HG03432 (cell line): ENCODE measurements around the gene APC.
"Not testable (repeated sequence)": the region's sequence is repeated elsewhere in the genome, so short reads cannot be mapped to it uniquely, and the experiment has no call there.

Source experiments
- ATAC-seq: cut with Tn5 transposase; IDR thresholded peaks from one replicate; pipeline ENCODE4 v1.9.1; 2021; ENCODE audit warnings: mild to moderate bottlenecking, moderate library complexity; ENCODE audit not compliant: unreplicated experiment

Gene APC

GRCh38 chr5:112713206-112713605, 24.5 kb upstream of the APC start:
- ATAC-seq: no peak

DNA sequence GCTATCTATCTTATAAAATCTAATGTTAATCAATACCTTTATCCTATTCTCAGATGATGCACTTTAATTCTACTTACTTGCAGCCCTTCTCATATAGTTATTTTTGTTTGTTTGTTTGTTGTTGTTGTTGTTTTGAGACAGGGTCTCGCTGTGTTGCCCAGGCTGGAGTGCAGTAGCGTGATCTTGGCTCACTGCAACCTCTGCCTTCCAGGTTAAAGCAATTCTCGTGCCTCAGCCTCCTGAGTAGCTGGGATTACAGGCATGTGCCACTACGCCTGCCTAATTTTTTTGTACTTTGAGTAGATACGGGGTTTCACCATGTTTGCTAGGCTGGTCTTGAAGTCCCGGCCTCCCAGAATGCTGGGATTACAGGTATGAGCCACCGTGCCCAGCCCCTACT, 20.8 kb upstream of the APC start:
- ATAC-seq: not testable (repeated sequence)

GRCh38 chr5:112717506-112718082, 20.1 kb upstream of the APC start:
- no peak for ATAC-seq

DNA sequence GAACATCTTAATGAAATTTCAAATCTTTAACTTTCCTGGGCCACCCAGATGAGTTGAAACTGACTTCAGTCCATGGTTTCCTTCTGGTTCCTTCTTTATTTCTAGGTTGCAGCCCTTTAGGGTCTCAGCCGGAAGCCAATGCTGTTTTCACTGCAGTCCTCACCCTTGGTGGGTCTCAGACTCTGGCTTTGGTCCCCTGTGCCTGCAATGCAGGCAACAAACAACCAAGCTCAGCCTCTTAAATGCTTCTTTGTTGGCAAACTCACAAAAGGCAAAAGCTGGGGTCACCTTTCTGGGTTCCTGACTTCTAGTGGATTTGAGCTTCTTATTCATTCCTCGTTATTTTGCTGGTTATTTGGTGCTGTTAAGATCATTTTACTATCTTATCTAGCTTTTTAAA, 19.3 kb upstream of the APC start:
- ATAC-seq: no peak

DNA sequence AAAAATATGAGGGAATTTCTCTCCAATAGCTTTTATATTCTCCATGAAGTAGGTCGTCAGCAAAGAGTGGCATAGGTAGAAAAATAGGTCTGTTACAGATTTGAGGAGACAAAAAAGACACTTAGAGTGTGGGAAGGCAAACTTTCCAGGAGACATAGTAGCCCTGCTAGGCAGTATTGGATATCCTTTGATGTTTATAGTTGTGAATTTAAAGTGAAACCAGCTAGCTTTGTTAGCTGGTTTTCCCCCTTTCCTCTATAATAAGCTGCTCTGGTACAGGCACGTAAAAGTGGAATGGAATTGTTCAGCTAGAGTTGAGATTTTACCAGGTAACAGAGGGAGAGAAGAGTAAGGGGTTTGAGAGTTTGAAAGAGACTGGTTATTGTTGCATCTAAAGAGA, 17.1 kb upstream of the APC start:
- no peak for ATAC-seq

- ATAC-seq: no peak
Measured at GRCh38 chr5:112724901-112725300, 12.8 kb upstream of the APC start.

GRCh38 chr5:112729630-112730029, 8.1 kb upstream of the APC start:
- no peak for ATAC-seq

DNA sequence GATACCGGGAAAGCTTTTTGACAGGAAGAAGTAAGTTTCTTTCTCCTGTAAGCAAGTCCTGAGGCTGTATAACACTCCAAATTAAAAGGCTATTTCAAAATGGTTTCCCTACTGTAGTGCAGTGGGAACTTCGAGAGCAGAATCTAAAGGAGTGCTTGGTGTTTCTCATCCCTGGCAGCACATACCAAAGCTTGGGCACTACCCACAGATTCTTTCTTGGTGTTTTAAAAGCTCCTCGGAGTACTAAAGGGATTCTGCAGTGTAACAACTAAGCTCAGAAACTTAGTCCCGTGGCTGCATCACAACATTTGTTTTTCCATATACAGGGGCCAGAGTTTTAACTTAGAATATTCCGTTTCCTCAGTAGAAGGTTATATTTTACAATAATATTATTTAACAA, 5.6 kb upstream of the APC start:
- no peak for ATAC-seq

GRCh38 chr5:112733586-112733985, 4.1 kb upstream of the APC start:
- no peak for ATAC-seq

DNA sequence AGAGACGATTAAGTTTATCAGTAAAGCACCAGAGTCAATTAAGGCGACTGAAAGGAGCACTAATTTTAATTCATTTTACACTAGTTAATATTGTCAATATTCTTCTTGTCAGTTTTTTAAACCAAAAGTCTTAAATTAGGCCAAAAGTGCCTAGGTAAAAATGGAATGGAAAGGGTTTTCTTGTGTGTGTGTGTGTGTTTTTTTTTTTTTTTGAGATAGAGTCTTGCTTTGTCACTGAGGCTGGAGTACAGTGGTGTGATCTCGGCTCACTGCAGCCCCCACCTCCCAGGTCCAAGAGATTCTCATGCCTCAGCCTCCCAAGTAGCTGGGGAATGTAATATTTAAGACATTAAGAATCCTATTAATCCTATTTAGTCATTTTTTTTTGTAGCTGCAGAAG, 3.1 kb upstream of the APC start:
- no peak for ATAC-seq

DNA sequence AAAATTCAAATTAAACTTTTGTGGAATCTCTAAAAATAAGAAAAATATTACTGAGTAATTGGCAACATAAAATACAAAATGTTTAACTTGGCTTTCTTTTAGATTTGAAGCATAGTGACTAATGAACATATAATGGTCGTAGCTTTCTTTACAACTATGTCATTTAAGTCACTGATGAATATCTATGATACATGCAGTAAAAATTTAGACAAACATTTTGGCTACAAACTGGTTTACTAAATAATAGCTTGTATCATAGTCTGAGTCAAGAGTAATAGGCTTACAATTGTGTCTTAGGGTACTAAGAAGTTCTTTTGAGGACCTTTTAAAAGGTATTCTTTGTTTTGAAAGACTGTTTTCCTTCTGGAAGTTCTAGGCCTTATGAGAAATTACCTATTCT, 2.0 kb upstream of the APC start:
- no peak for ATAC-seq

- ATAC-seq: peak; percentile 0
Measured at GRCh38 chr5:112737070-112737462, 619 bp upstream of the APC start.

DNA sequence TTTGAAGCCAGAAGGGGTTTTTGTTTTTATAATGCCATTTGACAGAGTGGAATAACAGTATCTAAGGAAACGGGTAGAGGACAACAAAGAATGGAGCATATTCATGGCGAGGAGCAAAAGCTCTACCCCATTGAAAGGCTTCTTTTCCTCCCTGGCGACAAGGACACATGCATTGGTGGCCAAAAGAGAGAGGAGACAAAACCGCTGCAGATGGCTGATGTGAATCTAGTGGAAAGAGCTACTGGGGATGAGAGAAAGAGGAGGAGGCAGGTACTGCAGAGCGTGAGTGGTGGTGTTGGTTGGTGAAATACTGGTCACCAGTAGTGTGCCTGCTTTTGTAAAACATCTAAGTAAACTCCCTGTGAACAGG, 491 bp downstream of the APC start:
- ATAC-seq: peak; percentile 25

DNA sequence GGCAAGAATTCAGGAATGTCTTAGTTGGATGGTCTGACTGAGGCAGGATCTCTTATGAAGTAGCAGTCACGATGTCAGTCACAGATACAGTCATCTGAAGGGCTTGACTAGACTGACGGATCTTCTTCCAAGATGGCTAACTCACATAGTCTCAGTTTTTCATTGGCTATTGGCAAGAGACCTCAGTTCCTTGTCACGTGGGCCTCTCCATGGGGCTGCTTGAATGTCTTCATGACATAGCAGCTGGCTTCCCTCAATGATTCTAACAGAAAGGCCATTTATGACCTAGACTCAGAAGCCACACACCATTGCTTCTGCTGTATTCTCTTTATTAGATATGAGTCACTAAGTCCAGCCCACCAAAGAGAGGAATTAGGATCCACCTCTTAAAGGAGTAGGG, 4.7 kb downstream of the APC start:
- ATAC-seq: no peak

DNA sequence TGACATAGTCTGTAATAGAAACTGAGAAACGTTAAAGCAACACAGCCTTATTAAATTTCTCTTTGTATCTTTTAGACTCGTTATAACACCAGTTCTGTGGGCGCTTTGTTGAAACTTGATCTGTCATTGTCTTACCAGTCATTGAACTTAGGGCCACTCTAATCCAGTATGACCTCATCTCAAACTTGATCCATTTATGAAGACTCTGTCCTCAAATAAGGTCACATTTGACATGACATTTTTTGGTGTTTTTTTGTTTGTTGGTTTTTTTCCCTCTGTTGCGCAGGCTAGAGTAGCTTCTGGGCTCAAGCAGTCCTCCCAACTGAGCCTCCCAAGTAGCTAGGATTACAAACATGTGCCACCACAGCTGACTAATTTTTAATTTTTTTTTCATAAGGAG, 5.9 kb downstream of the APC start:
- ATAC-seq: no peak

GRCh38 chr5:112752335-112752734, 14.7 kb downstream of the APC start:
- ATAC-seq: no peak

- ATAC-seq: no peak
Measured at GRCh38 chr5:112755703-112756102, 18.0 kb downstream of the APC start.

GRCh38 chr5:112757468-112758208, 20.0 kb downstream of the APC start:
- ATAC-seq: peak; percentile 89

- no peak for ATAC-seq
Measured at GRCh38 chr5:112758676-112759075, 21.0 kb downstream of the APC start.

DNA sequence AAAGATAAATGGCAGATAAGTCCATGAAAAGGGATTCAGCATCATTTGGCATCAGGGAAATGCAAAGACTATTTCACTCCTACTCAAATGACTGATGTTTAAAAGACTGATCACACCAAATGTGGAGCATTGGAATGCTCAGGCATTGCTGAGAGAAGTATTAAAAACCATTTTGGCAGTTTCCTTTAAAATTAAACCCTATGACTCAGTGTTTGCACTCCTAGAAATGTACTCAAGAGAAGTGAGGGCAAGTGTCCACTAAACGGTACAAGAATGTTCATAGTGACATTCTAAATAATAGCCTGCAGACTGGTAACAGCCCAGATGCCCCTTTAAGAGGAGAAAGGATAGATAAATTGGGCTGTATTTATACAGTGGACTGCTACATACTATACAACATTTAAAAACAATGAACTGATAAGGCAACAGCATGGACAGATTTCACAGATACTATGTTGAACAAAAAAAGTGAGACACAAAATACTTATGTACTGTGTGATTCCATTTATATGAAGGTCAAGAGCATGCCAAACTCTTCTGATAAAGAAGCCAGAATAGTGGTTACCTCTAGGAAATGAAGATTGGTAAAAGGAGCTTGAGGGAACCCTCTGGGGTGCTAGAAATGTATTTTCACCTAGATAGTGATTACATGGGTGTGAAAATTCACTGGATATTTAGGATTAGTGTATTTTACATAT, 24.6 kb downstream of the APC start:
- no peak for ATAC-seq

- no peak for ATAC-seq
Measured at GRCh38 chr5:112763165-112763564, 25.5 kb downstream of the APC start.

GRCh38 chr5:112772124-112772523, 34.4 kb downstream of the APC start:
- no peak for ATAC-seq
